Measurements from ENCODE around the gene TRIM74.
"Not testable (repeated sequence)": the region's sequence is repeated elsewhere in the genome, so short reads cannot be mapped to it uniquely, and the experiment has no call there.

The TRIM74 gene

GRCh38 chr7:72968980-72969516 is at the start of gene TRIM74:
TSS of gene TRIM74 (minus strand) at chr7:72969466. CDS start at chr7:72966157, 3,309 bp downstream.
- H3K27ac ChIP-seq (ENCODE audit: low read length); H3K9me3 ChIP-seq (ENCODE audit: control insufficient read depth in 1 of 2, low read length in 2 of 2); H3K27me3 ChIP-seq (ENCODE audit: low read depth, low read length); H3K36me3 ChIP-seq (ENCODE audit: control insufficient read depth in 1 of 2, insufficient read depth in 2 of 2, low read length in 2 of 2); H3K4me1 ChIP-seq (ENCODE audit: control insufficient read depth in 1 of 2, insufficient read depth in 2 of 2, low read length in 2 of 2); H3K4me3 ChIP-seq (ENCODE audit: low read depth in 1 of 2, low read length in 2 of 2): not testable (repeated sequence)

- not testable (repeated sequence) for H3K36me3 ChIP-seq (ENCODE audit: control insufficient read depth in 1 of 2, insufficient read depth in 2 of 2, low read length in 2 of 2); H3K4me3 ChIP-seq (ENCODE audit: low read depth in 1 of 2, low read length in 2 of 2); H3K27me3 ChIP-seq (ENCODE audit: low read depth, low read length); H3K27ac ChIP-seq (ENCODE audit: low read length); H3K9me3 ChIP-seq (ENCODE audit: control insufficient read depth in 1 of 2, low read length in 2 of 2); H3K4me1 ChIP-seq (ENCODE audit: control insufficient read depth in 1 of 2, insufficient read depth in 2 of 2, low read length in 2 of 2)
Measured at GRCh38 chr7:73006491-73006890, 37.2 kb upstream of the TRIM74 start.

- not testable (repeated sequence) for H3K27ac ChIP-seq (ENCODE audit: low read length); H3K4me1 ChIP-seq (ENCODE audit: control insufficient read depth in 1 of 2, insufficient read depth in 2 of 2, low read length in 2 of 2); H3K9me3 ChIP-seq (ENCODE audit: control insufficient read depth in 1 of 2, low read length in 2 of 2); H3K27me3 ChIP-seq (ENCODE audit: low read depth, low read length); H3K36me3 ChIP-seq (ENCODE audit: control insufficient read depth in 1 of 2, insufficient read depth in 2 of 2, low read length in 2 of 2)
- H3K4me3 ChIP-seq (ENCODE audit: low read depth in 1 of 2, low read length in 2 of 2): peak overlapping the region in 1 of 2 donors; percentile 63
Measured at GRCh38 chr7:73005693-73006447, 36.6 kb upstream of the TRIM74 start.

- not testable (repeated sequence) for H3K9me3 ChIP-seq (ENCODE audit: control insufficient read depth in 1 of 2, low read length in 2 of 2); H3K27me3 ChIP-seq (ENCODE audit: low read depth, low read length); H3K4me1 ChIP-seq (ENCODE audit: control insufficient read depth in 1 of 2, insufficient read depth in 2 of 2, low read length in 2 of 2); H3K36me3 ChIP-seq (ENCODE audit: control insufficient read depth in 1 of 2, insufficient read depth in 2 of 2, low read length in 2 of 2); H3K27ac ChIP-seq (ENCODE audit: low read length)
- H3K4me3 ChIP-seq (ENCODE audit: low read depth in 1 of 2, low read length in 2 of 2): peak overlapping the region in 1 of 2 donors; percentile 63
Measured at GRCh38 chr7:73005356-73005692, 36.1 kb upstream of the TRIM74 start.

- H3K27me3 ChIP-seq (ENCODE audit: low read depth, low read length); H3K4me3 ChIP-seq (ENCODE audit: low read depth in 1 of 2, low read length in 2 of 2); H3K9me3 ChIP-seq (ENCODE audit: control insufficient read depth in 1 of 2, low read length in 2 of 2); H3K27ac ChIP-seq (ENCODE audit: low read length); H3K4me1 ChIP-seq (ENCODE audit: control insufficient read depth in 1 of 2, insufficient read depth in 2 of 2, low read length in 2 of 2); H3K36me3 ChIP-seq (ENCODE audit: control insufficient read depth in 1 of 2, insufficient read depth in 2 of 2, low read length in 2 of 2): not testable (repeated sequence)
Measured at GRCh38 chr7:72997887-72998468, 28.7 kb upstream of the TRIM74 start.

GRCh38 chr7:72997447-72997846 is 28.2 kb upstream of the TRIM74 start:
- not testable (repeated sequence) for H3K4me3 ChIP-seq (ENCODE audit: low read depth in 1 of 2, low read length in 2 of 2); H3K9me3 ChIP-seq (ENCODE audit: control insufficient read depth in 1 of 2, low read length in 2 of 2); H3K27ac ChIP-seq (ENCODE audit: low read length); H3K27me3 ChIP-seq (ENCODE audit: low read depth, low read length); H3K4me1 ChIP-seq (ENCODE audit: control insufficient read depth in 1 of 2, insufficient read depth in 2 of 2, low read length in 2 of 2); H3K36me3 ChIP-seq (ENCODE audit: control insufficient read depth in 1 of 2, insufficient read depth in 2 of 2, low read length in 2 of 2)

GRCh38 chr7:72995484-72995883 is 26.2 kb upstream of the TRIM74 start:
- H3K4me1 ChIP-seq (ENCODE audit: control insufficient read depth in 1 of 2, insufficient read depth in 2 of 2, low read length in 2 of 2); H3K27me3 ChIP-seq (ENCODE audit: low read depth, low read length); H3K9me3 ChIP-seq (ENCODE audit: control insufficient read depth in 1 of 2, low read length in 2 of 2); H3K36me3 ChIP-seq (ENCODE audit: control insufficient read depth in 1 of 2, insufficient read depth in 2 of 2, low read length in 2 of 2); H3K4me3 ChIP-seq (ENCODE audit: low read depth in 1 of 2, low read length in 2 of 2); H3K27ac ChIP-seq (ENCODE audit: low read length): not testable (repeated sequence)

GRCh38 chr7:72990146-72990913 is 21.1 kb upstream of the TRIM74 start:
- not testable (repeated sequence) for H3K27me3 ChIP-seq (ENCODE audit: low read depth, low read length); H3K27ac ChIP-seq (ENCODE audit: low read length); H3K4me1 ChIP-seq (ENCODE audit: control insufficient read depth in 1 of 2, insufficient read depth in 2 of 2, low read length in 2 of 2); H3K9me3 ChIP-seq (ENCODE audit: control insufficient read depth in 1 of 2, low read length in 2 of 2); H3K36me3 ChIP-seq (ENCODE audit: control insufficient read depth in 1 of 2, insufficient read depth in 2 of 2, low read length in 2 of 2); H3K4me3 ChIP-seq (ENCODE audit: low read depth in 1 of 2, low read length in 2 of 2)

GRCh38 chr7:72982084-72982483 is 12.8 kb upstream of the TRIM74 start:
- not testable (repeated sequence) for H3K27ac ChIP-seq (ENCODE audit: low read length); H3K9me3 ChIP-seq (ENCODE audit: control insufficient read depth in 1 of 2, low read length in 2 of 2); H3K4me3 ChIP-seq (ENCODE audit: low read depth in 1 of 2, low read length in 2 of 2); H3K36me3 ChIP-seq (ENCODE audit: control insufficient read depth in 1 of 2, insufficient read depth in 2 of 2, low read length in 2 of 2); H3K4me1 ChIP-seq (ENCODE audit: control insufficient read depth in 1 of 2, insufficient read depth in 2 of 2, low read length in 2 of 2); H3K27me3 ChIP-seq (ENCODE audit: low read depth, low read length)

GRCh38 chr7:72980382-72980781 is 11.1 kb upstream of the TRIM74 start:
- H3K4me1 ChIP-seq (ENCODE audit: control insufficient read depth in 1 of 2, insufficient read depth in 2 of 2, low read length in 2 of 2); H3K4me3 ChIP-seq (ENCODE audit: low read depth in 1 of 2, low read length in 2 of 2); H3K9me3 ChIP-seq (ENCODE audit: control insufficient read depth in 1 of 2, low read length in 2 of 2); H3K27me3 ChIP-seq (ENCODE audit: low read depth, low read length); H3K27ac ChIP-seq (ENCODE audit: low read length); H3K36me3 ChIP-seq (ENCODE audit: control insufficient read depth in 1 of 2, insufficient read depth in 2 of 2, low read length in 2 of 2): not testable (repeated sequence)

- not testable (repeated sequence) for H3K27ac ChIP-seq (ENCODE audit: low read length); H3K4me1 ChIP-seq (ENCODE audit: control insufficient read depth in 1 of 2, insufficient read depth in 2 of 2, low read length in 2 of 2); H3K9me3 ChIP-seq (ENCODE audit: control insufficient read depth in 1 of 2, low read length in 2 of 2); H3K27me3 ChIP-seq (ENCODE audit: low read depth, low read length); H3K4me3 ChIP-seq (ENCODE audit: low read depth in 1 of 2, low read length in 2 of 2); H3K36me3 ChIP-seq (ENCODE audit: control insufficient read depth in 1 of 2, insufficient read depth in 2 of 2, low read length in 2 of 2)
Measured at GRCh38 chr7:72976434-72976833, 7.2 kb upstream of the TRIM74 start.

Measured in muscle layer of duodenum (tissue), 2 donors.